HEK293 (cell line): Measurements from ENCODE around the gene STAT3.

ENCODE experiments used
- YY2 ChIP-seq: fragments of 450-650 bp; formaldehyde crosslinking; IDR thresholded peaks from 2 replicates; pipeline ENCODE4 v1.5.1; 2016; ENCODE audit warnings: missing biosample characterization, missing genetic modification characterization
- ZNF202 ChIP-seq: fragments of 450-650 bp; formaldehyde crosslinking; IDR thresholded peaks from 2 replicates; pipeline ENCODE4 v1.5.1; 2016; ENCODE audit warnings: missing biosample characterization, missing genetic modification characterization, borderline replicate concordance
- ZNF274 ChIP-seq, 2 experiments: fragments of 200-500 bp in 1 of 2; fragments of 450-650 bp in 1 of 2; sonication (Bioruptor generic) in 1 of 2; formaldehyde crosslinking in 1 of 2; IDR thresholded peaks; 2 replicates each; pipeline versions ENCODE4 v1.5.1 to v1.6.1; 2014 to 2016; ENCODE audit warnings: borderline replicate concordance in 1 of 2, inconsistent platforms in 1 of 2, low read length in 1 of 2, missing biosample characterization in 1 of 2, missing genetic modification characterization in 1 of 2
- ZNF558 ChIP-seq: fragments of 450-650 bp; formaldehyde crosslinking; IDR thresholded peaks from 2 replicates; pipeline ENCODE4 v1.5.1; 2016; ENCODE audit warnings: missing biosample characterization, missing genetic modification characterization
- ZNF785 ChIP-seq: fragments of 450-650 bp; formaldehyde crosslinking; IDR thresholded peaks from 2 replicates; pipeline ENCODE4 v1.5.1; 2016; ENCODE audit warnings: missing biosample characterization, missing genetic modification characterization
- TF ChIP-seq, protein P1 (sequence below): fragments of 450-650 bp; formaldehyde crosslinking; IDR thresholded peaks from 2 replicates; pipeline ENCODE4 v1.5.1; 2016; ENCODE audit warnings: missing biosample characterization, missing genetic modification characterization
- TF ChIP-seq, protein P2 (sequence below): fragments of 450-650 bp; IDR thresholded peaks from 2 replicates; pipeline ENCODE4 v1.5.1; 2018; ENCODE audit warnings: missing biosample characterization, missing genetic modification characterization
- TF ChIP-seq, protein P3 (sequence below): fragments of 450-650 bp; formaldehyde crosslinking; IDR thresholded peaks from 2 replicates; pipeline ENCODE4 v1.5.1; 2016; ENCODE audit warnings: missing biosample characterization, missing genetic modification characterization

DNA sequence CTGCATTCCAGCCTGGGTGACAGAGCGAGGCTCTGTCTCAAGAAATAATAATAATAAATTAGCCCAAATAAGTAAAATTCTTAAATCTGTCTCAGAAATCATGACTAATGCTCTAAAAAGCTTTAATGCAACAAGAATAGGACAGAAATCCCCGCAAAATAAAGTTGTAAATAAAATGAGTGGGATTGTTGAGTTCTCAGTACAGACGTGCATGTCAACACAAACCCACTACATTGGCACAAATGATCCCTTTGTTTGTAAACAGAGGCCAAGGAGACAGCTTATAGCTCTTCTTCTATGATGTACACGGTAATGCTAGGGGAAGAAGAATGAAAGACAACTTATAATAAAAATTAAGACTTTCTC lies 118.1 kb downstream of the STAT3 start:
- no peak for TF ChIP-seq ZNF274 (IDR thresholded peaks at IDR 0.05; ENCODE audit: low read length)
- no peak for TF ChIP-seq ZNF274 (tag by site-specific recombination; IDR thresholded peaks at IDR 0.05; ENCODE audit: borderline replicate concordance)
- TF ChIP-seq ZNF558 (tag by site-specific recombination), result no peak
- TF ChIP-seq YY2 (tag by site-specific recombination), result no peak
- no peak for TF ChIP-seq ZNF785 (tag by site-specific recombination)
- TF ChIP-seq, protein P1, sequence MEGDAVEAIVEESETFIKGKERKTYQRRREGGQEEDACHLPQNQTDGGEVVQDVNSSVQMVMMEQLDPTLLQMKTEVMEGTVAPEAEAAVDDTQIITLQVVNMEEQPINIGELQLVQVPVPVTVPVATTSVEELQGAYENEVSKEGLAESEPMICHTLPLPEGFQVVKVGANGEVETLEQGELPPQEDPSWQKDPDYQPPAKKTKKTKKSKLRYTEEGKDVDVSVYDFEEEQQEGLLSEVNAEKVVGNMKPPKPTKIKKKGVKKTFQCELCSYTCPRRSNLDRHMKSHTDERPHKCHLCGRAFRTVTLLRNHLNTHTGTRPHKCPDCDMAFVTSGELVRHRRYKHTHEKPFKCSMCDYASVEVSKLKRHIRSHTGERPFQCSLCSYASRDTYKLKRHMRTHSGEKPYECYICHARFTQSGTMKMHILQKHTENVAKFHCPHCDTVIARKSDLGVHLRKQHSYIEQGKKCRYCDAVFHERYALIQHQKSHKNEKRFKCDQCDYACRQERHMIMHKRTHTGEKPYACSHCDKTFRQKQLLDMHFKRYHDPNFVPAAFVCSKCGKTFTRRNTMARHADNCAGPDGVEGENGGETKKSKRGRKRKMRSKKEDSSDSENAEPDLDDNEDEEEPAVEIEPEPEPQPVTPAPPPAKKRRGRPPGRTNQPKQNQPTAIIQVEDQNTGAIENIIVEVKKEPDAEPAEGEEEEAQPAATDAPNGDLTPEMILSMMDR (tag by site-specific recombination), result no peak
- TF ChIP-seq, protein P2, sequence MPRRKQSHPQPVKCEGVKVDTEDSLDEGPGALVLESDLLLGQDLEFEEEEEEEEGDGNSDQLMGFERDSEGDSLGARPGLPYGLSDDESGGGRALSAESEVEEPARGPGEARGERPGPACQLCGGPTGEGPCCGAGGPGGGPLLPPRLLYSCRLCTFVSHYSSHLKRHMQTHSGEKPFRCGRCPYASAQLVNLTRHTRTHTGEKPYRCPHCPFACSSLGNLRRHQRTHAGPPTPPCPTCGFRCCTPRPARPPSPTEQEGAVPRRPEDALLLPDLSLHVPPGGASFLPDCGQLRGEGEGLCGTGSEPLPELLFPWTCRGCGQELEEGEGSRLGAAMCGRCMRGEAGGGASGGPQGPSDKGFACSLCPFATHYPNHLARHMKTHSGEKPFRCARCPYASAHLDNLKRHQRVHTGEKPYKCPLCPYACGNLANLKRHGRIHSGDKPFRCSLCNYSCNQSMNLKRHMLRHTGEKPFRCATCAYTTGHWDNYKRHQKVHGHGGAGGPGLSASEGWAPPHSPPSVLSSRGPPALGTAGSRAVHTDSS (tag by site-specific recombination), result no peak
- TF ChIP-seq, protein P3, sequence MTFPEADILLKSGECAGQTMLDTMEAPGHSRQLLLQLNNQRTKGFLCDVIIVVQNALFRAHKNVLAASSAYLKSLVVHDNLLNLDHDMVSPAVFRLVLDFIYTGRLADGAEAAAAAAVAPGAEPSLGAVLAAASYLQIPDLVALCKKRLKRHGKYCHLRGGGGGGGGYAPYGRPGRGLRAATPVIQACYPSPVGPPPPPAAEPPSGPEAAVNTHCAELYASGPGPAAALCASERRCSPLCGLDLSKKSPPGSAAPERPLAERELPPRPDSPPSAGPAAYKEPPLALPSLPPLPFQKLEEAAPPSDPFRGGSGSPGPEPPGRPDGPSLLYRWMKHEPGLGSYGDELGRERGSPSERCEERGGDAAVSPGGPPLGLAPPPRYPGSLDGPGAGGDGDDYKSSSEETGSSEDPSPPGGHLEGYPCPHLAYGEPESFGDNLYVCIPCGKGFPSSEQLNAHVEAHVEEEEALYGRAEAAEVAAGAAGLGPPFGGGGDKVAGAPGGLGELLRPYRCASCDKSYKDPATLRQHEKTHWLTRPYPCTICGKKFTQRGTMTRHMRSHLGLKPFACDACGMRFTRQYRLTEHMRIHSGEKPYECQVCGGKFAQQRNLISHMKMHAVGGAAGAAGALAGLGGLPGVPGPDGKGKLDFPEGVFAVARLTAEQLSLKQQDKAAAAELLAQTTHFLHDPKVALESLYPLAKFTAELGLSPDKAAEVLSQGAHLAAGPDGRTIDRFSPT (tag by site-specific recombination), result no peak
- no peak for TF ChIP-seq ZNF202 (tag by site-specific recombination)
